ENCODE results near the gene SGMS2.
"Not testable (repeated sequence)": the region's sequence is repeated elsewhere in the genome, so short reads cannot be mapped to it uniquely, and the experiment has no call there.

The SGMS2 gene

DNA sequence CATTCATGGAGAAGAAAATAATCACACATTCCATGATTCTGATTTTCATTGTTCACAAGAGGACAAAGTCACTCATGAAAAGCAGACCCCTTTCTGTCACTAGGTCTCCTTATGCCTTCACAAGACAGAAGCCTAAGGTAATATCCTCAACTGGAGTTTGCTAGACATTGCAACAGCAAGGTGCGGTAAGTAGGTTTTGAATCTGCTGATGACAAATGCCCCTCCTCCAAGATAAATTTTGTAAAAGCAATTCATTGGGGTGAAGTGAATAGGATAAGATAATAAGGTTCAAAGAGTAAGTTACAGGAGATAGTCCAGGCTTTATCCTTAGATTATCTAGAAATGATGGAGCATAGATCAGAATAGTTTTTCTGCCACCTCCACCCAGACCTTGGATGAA lies 90.5 kb downstream of the SGMS2 start:
- no peak for DNase-seq (ENCODE audit: low read depth)
- no peak overlapping the region for H3K4me3 ChIP-seq (ENCODE audit: low read depth, low read length)
- TF ChIP-seq, protein P1, sequence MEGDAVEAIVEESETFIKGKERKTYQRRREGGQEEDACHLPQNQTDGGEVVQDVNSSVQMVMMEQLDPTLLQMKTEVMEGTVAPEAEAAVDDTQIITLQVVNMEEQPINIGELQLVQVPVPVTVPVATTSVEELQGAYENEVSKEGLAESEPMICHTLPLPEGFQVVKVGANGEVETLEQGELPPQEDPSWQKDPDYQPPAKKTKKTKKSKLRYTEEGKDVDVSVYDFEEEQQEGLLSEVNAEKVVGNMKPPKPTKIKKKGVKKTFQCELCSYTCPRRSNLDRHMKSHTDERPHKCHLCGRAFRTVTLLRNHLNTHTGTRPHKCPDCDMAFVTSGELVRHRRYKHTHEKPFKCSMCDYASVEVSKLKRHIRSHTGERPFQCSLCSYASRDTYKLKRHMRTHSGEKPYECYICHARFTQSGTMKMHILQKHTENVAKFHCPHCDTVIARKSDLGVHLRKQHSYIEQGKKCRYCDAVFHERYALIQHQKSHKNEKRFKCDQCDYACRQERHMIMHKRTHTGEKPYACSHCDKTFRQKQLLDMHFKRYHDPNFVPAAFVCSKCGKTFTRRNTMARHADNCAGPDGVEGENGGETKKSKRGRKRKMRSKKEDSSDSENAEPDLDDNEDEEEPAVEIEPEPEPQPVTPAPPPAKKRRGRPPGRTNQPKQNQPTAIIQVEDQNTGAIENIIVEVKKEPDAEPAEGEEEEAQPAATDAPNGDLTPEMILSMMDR (IDR thresholded peaks at IDR 0.05; ENCODE audit: low read depth, low read length, missing control alignments), result no peak

DNA sequence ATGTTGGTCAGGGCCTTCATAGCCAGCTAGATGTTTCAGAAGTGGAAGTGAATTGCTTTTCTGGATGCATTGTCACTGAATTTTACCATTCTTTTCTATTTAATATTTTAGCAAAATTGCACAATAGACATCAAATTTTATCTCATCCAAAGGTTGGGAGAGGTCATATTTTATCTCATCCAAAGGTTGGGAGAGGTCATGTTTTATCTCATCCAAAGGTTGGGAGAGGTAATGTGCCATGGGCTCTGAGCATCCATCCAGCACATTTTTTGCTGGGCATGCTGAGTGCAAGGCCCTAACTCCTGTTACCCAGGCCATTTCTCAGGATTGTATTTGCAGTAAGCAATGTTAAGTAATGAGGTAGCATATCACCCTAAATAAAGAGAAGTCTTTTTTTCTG lies 91.9 kb downstream of the SGMS2 start:
- TF ChIP-seq, protein P1 (IDR thresholded peaks at IDR 0.05; ENCODE audit: low read depth, low read length, missing control alignments), result no peak
- no peak for DNase-seq (ENCODE audit: low read depth)
- H3K4me3 ChIP-seq (ENCODE audit: low read depth, low read length), result no peak overlapping the region

DNA sequence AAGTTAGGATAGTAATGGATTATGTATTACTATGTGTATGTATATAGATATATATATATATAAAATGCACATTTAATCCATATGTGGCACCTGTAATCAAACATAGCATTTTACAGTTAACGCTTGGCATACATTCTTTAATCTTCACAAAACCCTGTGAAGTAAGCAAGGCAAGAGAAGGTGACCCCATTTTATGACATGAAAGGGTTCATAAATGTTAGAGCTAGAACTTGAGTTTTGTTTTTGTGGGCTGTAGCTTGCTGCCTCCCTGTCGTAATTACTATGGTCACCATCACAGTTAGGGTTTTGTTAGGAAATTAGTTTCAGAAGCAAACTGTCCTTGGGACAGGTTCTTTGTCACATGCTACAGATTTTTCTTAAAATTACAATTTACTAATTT lies 92.8 kb downstream of the SGMS2 start:
- TF ChIP-seq, protein P1 (IDR thresholded peaks at IDR 0.05; ENCODE audit: low read depth, low read length, missing control alignments), result no peak
- H3K4me3 ChIP-seq (ENCODE audit: low read depth, low read length), result no peak overlapping the region
- DNase-seq (ENCODE audit: low read depth), result no peak

DNA sequence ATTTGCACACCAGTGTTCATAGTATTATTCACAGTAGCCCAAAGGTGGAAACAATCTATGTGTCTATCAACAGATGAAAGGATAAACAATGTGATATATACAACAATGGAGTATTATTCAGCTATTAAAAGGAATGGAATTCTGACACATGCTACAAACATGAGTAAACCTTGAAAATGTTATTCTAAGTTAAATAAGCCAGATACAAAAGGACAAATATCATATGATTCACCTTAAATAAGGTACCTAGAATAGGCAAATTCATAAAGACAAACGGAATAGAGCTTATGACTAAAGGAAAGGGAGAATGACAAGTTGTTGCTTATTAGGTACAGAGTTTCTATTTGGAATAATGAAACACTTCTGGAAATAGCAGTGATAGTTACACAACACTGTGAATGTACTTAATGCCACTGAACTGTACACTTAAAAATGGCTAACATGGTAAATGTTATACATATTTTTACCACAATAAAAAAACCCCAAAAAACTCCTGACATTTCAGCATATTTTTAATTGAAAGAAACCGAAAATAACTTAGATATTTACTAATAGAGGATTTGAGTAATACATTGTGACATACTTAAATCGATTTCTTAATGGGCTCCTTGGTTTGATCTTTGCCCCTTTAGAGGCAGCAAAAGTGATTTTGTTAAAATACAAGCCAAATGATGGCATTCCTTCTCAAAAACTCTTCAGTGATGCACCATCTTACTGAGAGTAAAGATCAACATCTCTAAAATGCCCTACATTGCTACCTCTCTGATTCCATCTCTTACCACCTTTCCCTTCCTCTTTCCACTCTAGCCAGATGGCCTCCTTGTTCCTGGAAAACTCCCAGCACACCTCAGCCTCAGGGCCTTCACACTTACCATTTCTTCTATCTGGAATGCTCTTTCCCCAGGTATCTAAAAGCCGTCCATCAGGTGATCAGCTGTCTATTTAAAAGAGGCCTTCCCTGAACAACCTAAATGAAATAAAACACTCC lies 98.0 kb downstream of the SGMS2 start:
- H3K4me3 ChIP-seq (ENCODE audit: low read depth, low read length), result no peak overlapping the region
- DNase-seq (ENCODE audit: low read depth), result no peak
- TF ChIP-seq, protein P1 (IDR thresholded peaks at IDR 0.05; ENCODE audit: low read depth, low read length, missing control alignments), result no peak

DNA sequence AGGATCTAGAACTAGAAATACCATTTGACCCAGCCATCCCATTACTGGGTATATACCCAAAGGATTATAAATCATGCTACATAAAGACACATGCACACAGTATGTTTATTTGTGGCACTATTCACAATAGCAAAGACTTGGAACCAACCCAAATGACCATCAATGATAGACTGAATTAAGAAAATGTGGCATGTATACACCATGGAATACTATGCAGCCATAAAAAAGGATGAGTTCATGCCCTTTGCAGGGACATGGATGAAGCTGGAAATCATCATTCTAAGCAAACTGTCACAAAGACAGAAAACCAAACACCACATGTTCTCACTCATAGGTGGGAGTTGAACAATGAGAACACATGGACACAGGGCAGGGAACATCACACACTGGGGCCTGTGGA lies 101.0 kb downstream of the SGMS2 start:
- not testable (repeated sequence) for DNase-seq (ENCODE audit: low read depth); H3K4me3 ChIP-seq (ENCODE audit: low read depth, low read length)

DNA sequence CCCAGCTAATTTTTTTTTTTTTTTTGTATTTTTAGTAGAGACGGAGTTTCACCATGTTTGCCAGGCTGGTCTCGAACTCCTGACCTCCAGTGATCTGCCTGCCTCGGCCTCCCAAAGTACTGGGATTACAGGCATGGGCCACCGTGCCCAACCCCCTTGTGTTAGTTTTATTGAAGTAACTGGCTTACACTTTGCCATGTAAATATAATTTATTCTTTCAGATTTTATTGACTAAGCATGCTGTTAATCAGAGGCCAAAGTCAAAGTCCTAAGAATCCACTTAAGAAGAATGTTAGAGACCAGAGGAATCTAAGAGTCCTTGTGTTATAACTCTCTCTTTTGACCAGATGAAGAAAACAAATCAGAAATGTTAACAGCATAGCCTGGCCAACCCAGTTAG lies 102.1 kb downstream of the SGMS2 start:
- not testable (repeated sequence) for H3K4me3 ChIP-seq (ENCODE audit: low read depth, low read length); DNase-seq (ENCODE audit: low read depth)

DNA sequence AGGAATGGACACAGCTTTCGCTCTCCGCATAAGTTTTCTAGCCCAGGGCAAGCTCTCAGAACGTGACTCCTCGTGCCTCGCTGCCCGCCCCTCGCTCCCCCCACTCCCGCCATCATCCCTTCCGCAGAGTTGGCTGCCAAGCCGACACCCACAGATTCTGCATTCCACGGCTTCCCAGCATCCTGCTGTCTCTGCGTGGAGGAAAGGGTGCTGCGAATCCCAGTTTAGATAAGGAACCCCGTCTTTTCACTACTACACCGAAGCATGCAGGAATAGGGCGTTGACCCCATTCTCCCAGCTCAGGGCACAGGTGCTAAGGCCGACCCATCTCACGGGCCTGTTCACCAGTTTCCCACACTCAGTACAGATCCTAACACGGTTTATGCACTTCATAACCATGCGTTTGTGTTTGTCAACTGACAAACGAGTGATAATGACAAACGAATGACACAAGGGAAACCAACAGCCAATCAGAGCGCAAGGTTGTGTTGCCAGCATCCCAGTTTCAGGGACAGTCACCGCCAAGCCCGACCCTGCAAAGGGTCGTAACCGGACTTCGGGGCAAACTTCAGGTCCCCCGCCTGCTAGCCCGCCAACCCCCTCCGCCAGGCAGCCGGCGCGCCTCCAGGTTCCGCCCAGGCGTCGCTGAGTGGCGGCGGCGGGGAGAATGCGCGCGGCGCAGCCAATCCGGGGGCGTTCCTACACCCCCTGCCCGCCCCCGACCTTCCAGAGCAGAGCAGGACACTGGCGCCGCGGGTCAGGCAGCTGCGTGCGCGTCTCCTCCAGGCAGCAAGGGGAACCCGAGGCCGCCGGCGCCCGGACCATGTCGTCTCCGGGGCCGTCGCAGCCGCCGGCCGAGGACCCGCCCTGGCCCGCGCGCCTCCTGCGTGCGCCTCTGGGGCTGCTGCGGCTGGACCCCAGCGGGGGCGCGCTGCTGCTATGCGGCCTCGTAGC lies 106.4 kb downstream of the SGMS2 start, which contains the start of gene CYP2U1:
TSS of gene CYP2U1 (plus strand) at position 729 of the 954 bp plus-strand sequence. CDS start at position 824, 95 bp downstream.
- TF ChIP-seq, protein P1 (IDR thresholded peaks at IDR 0.05; ENCODE audit: low read depth, low read length, missing control alignments), result no peak
- peak within 1 kb of the TSS; percentile 78 for H3K4me3 ChIP-seq (ENCODE audit: low read depth, low read length)
- no peak for DNase-seq (ENCODE audit: low read depth)
